Vagina (tissue), 2 donors: Measurements from ENCODE around the gene TTLL11. TPM values are rescaled to one million over a fixed set of nuclear protein-coding genes. Genes with fewer than 3 reads are reported as not detected.

Source experiments
- DNase-seq, 2 donors: peaks; one replicate each; pipeline ENCODE4 v3.0.0-alpha.2; 2017; ENCODE audit errors: extremely low spot score in 2 of 2
- H3K27ac ChIP-seq: fragments of 200-600 bp; sonication (generic); one replicate; pipeline ENCODE4 v1.5.1; 2019
- H3K27me3 ChIP-seq: fragments of 200-600 bp; sonication (generic); one replicate; pipeline ENCODE4 v1.5.1; 2019
- H3K36me3 ChIP-seq, 2 donors: fragments of 200-600 bp; sonication (generic); one replicate each; pipeline ENCODE4 v1.5.1; 2017 to 2019
- H3K4me1 ChIP-seq: fragments of 200-600 bp; sonication (generic); one replicate; pipeline ENCODE4 v1.5.1; 2019
- H3K4me3 ChIP-seq, 2 donors: fragments of 200-600 bp; sonication (generic); 1 replicate in 1 of 2; 2 replicates in 1 of 2; pipeline ENCODE4 v1.5.1; 2016 to 2019
- H3K9me3 ChIP-seq: fragments of 200-600 bp; sonication (generic); one replicate; pipeline ENCODE4 v1.5.1; 2019
- CTCF ChIP-seq, 3 experiments: fragments of 450-650 bp in 2 of 3; fragments of 200-600 bp in 1 of 3; sonication (generic) in 1 of 3; IDR thresholded peaks; one replicate each; pipeline ENCODE4 v1.5.1; 2017 to 2019; ENCODE audit warnings: antibody characterized with exemption in 3 of 3, mild to moderate bottlenecking in 2 of 3, moderate library complexity in 2 of 3
- POLR2A ChIP-seq, 2 donors: fragments of 450-650 bp; IDR thresholded peaks; one replicate each; pipeline ENCODE4 v1.6.1; 2017; ENCODE audit warnings: antibody characterized with exemption in 2 of 2, mild to moderate bottlenecking in 2 of 2, moderate library complexity in 2 of 2
- POLR2AphosphoS5 ChIP-seq, 2 donors: sonication (generic); formaldehyde crosslinking; IDR thresholded peaks; one replicate each; pipeline ENCODE4 v1.9.0; 2017; ENCODE audit warnings: antibody characterized with exemption in 2 of 2, mild to moderate bottlenecking in 2 of 2, low read depth in 1 of 2; ENCODE audit not compliant: insufficient read depth in 1 of 2
- intact Hi-C: fragments of 100-400 bp; cut with DNase I; formaldehyde crosslinking; loops from one replicate; pipeline ENCODE4 v1.15.1; 2023
- total RNA-seq: library from RNA; depleted of rRNA; stranded (reverse); fragments of >200 nt; gene quantifications from one replicate; pipeline ENCODE4 v1.2.3, GENCODE V29; 2016

The TTLL11 gene
- total RNA-seq, 1 donor from 2014 or later, result 11.0 TPM

- Histone ChIP-seq H3K36me3 (no peaks in the 10 kb centered on the region), H3K27me3 (no peaks in the 10 kb centered on the region), H3K4me1 (no peaks in the 10 kb centered on the region), H3K4me3 (no peak overlapping the region), H3K9me3 (no peaks in the 10 kb centered on the region), H3K27ac (no peak overlapping the region)
- intact Hi-C loops, result no loop called here
- DNase-seq, result no peak
- TF ChIP-seq POLR2A (IDR thresholded peaks at IDR 0.05) (no peak), POLR2AphosphoS5 (IDR thresholded peaks at IDR 0.05; ENCODE audit: insufficient read depth in 1 of 2, low read depth in 1 of 2) (no peak)
These were observed 125.1 kb downstream of the TTLL11 start for GRCh38 chr9:121968056-121968455.

- H3K9me3 ChIP-seq, result no peaks in the 10 kb centered on the region
- no peak overlapping the region for H3K27ac ChIP-seq
- intact Hi-C loops, result no loop called here
- no peaks in the 10 kb centered on the region for H3K36me3 ChIP-seq
- no peak for DNase-seq
- TF ChIP-seq POLR2A (IDR thresholded peaks at IDR 0.05) (no peak), CTCF (IDR thresholded peaks at IDR 0.05) (no peak), POLR2AphosphoS5 (IDR thresholded peaks at IDR 0.05; ENCODE audit: insufficient read depth in 1 of 2, low read depth in 1 of 2) (no peak)
- H3K4me1 ChIP-seq, result no peaks in the 10 kb centered on the region
- no peaks in the 10 kb centered on the region for H3K27me3 ChIP-seq
- no peak overlapping the region for H3K4me3 ChIP-seq
These were observed 126.4 kb downstream of the TTLL11 start for GRCh38 chr9:121966706-121967105.

- no peak for DNase-seq
- Histone ChIP-seq H3K27me3 (no peaks in the 10 kb centered on the region), H3K27ac (no peak overlapping the region), H3K36me3 (no peaks in the 10 kb centered on the region), H3K4me1 (no peaks in the 10 kb centered on the region), H3K9me3 (no peaks in the 10 kb centered on the region), H3K4me3 (no peak overlapping the region)
- intact Hi-C loops, result no loop called here
- no peak for TF ChIP-seq POLR2AphosphoS5 (IDR thresholded peaks at IDR 0.05; ENCODE audit: insufficient read depth in 1 of 2, low read depth in 1 of 2)
- TF ChIP-seq CTCF (IDR thresholded peaks at IDR 0.05), result no peak
- no peak for TF ChIP-seq POLR2A (IDR thresholded peaks at IDR 0.05)
These were observed 129.5 kb downstream of the TTLL11 start for GRCh38 chr9:121963528-121963995.

- Histone ChIP-seq H3K36me3 (no peaks in the 10 kb centered on the region), H3K27me3 (no peaks in the 10 kb centered on the region), H3K9me3 (no peaks in the 10 kb centered on the region), H3K4me3 (no peak overlapping the region), H3K27ac (no peak overlapping the region), H3K4me1 (no peaks in the 10 kb centered on the region)
- no peak for DNase-seq
- TF ChIP-seq CTCF (IDR thresholded peaks at IDR 0.05) (no peak), POLR2AphosphoS5 (IDR thresholded peaks at IDR 0.05; ENCODE audit: insufficient read depth in 1 of 2, low read depth in 1 of 2) (no peak), POLR2A (IDR thresholded peaks at IDR 0.05) (no peak)
- intact Hi-C loops, result no loop called here
These were observed 130.7 kb downstream of the TTLL11 start for GRCh38 chr9:121962421-121962820.

GRCh38 chr9:121960665-121961064, 132.4 kb downstream of the TTLL11 start:
- intact Hi-C loops, result no loop called here
- Histone ChIP-seq H3K4me1 (no peaks in the 10 kb centered on the region), H3K27me3 (no peaks in the 10 kb centered on the region), H3K4me3 (no peak overlapping the region), H3K27ac (no peak overlapping the region), H3K36me3 (no peaks in the 10 kb centered on the region), H3K9me3 (no peaks in the 10 kb centered on the region)
- TF ChIP-seq POLR2A (IDR thresholded peaks at IDR 0.05), result no peak
- TF ChIP-seq POLR2AphosphoS5 (IDR thresholded peaks at IDR 0.05; ENCODE audit: insufficient read depth in 1 of 2, low read depth in 1 of 2), result no peak
- TF ChIP-seq CTCF (IDR thresholded peaks at IDR 0.05), result no peak
- DNase-seq, result no peak
